ENCODE results near the gene LEAP2.

- no peak for TF ChIP-seq CTCF (IDR thresholded peaks at IDR 0.05)
- no peak for TF ChIP-seq POLR2A (IDR thresholded peaks at IDR 0.05)
Measured at GRCh38 chr5:132890817-132891216, 17.3 kb downstream of the LEAP2 start.
